Gastroesophageal sphincter (tissue), 3 donors: ENCODE results near the gene KRTAP10-1.

Source experiments
- POLR2A ChIP-seq, 2 donors: fragments of 450-650 bp; IDR thresholded peaks; one replicate each; pipeline ENCODE4 v1.6.1; 2017; ENCODE audit warnings: antibody characterized with exemption in 2 of 2, mild to moderate bottlenecking in 2 of 2, moderate library complexity in 1 of 2
- TF ChIP-seq, protein P1 (sequence below), 4 experiments: fragments of 200-600 bp in 2 of 4; fragments of 450-650 bp in 2 of 4; sonication (generic) in 1 of 4; IDR thresholded peaks; one replicate each; pipeline ENCODE4 v1.5.1; 2017 to 2019; ENCODE audit warnings: antibody characterized with exemption in 4 of 4, mild to moderate bottlenecking in 2 of 4, moderate library complexity in 2 of 4

DNA sequence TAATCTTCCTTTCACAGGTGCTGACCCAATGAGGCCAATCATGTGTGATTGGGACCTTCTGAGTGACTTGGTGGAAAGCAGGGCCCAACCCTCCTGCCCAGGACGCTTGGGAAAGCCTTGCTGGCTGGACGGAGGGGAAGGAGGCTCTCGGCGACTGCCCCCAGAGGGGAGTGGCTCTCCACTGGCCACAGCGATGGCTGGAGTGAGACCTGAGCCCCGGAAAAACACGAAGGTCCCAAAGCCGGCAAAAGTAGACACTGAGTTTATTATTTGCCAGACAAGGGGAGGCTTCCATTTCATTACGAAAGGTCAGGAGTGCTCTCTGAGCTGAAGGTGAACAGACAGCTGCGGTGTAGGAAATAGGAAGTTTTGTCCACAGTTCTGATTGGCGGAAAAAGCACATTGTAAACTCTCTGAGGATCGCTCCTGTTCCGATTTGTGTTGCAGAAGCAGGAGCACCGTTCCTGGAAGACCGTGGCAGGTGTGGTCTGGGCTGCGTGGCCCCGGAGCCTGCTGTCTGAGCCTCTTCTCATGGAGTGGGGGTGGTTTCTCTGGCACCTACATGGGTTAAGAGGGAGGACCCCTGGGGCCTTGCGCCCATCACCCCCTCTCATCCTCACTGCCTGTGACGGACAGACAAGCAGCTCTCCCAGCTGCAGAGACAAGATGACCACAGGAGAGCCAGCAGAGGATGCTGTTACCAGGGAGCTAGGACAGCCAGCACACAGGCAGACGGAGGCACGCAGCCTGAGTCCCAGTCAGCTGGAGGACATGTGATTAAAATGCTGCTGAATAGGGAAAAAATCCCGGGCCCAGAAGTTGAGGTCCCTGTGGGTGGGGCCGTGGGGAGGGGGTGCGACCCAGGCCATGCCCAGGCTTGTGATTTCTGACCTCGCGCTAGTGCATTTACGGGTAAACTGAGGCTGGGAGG is 41.5 kb downstream of the KRTAP10-1 start:
- TF ChIP-seq, protein P1, sequence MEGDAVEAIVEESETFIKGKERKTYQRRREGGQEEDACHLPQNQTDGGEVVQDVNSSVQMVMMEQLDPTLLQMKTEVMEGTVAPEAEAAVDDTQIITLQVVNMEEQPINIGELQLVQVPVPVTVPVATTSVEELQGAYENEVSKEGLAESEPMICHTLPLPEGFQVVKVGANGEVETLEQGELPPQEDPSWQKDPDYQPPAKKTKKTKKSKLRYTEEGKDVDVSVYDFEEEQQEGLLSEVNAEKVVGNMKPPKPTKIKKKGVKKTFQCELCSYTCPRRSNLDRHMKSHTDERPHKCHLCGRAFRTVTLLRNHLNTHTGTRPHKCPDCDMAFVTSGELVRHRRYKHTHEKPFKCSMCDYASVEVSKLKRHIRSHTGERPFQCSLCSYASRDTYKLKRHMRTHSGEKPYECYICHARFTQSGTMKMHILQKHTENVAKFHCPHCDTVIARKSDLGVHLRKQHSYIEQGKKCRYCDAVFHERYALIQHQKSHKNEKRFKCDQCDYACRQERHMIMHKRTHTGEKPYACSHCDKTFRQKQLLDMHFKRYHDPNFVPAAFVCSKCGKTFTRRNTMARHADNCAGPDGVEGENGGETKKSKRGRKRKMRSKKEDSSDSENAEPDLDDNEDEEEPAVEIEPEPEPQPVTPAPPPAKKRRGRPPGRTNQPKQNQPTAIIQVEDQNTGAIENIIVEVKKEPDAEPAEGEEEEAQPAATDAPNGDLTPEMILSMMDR (IDR thresholded peaks at IDR 0.05) = no peak
- no peak for TF ChIP-seq POLR2A (IDR thresholded peaks at IDR 0.05)
